Memory B cell (primary cell): ENCODE data around the gene PTPRN2.

Experiments used
- ATAC-seq: fragments of 150-1000 bp; cut with Tn5 transposase; 2 replicates; pipeline ENCODE4 v1.10.0; 2021; ENCODE audit warnings: low read depth, mild to moderate bottlenecking, moderate library complexity
- DNase-seq, 2 donors: peaks; one replicate each; pipeline ENCODE4 v3.0.0; 2022; ENCODE audit warnings: low spot score in 2 of 2
- H3K27ac Mint-ChIP-seq: one replicate; pipeline ENCODE4 v1.8.0; 2022; ENCODE audit warnings: mild to moderate bottlenecking, moderate library complexity, mixed read lengths
- H3K27me3 Mint-ChIP-seq: one replicate; pipeline ENCODE4 v1.8.0; 2022; ENCODE audit warnings: mixed read lengths
- H3K36me3 Mint-ChIP-seq: one replicate; pipeline ENCODE4 v1.8.0; 2022; ENCODE audit warnings: mild to moderate bottlenecking, mixed read lengths
- H3K4me1 Mint-ChIP-seq: one replicate; pipeline ENCODE4 v1.8.0; 2022; ENCODE audit warnings: mixed read lengths
- H3K4me3 Mint-ChIP-seq: one replicate; pipeline ENCODE4 v1.8.0; 2022; ENCODE audit warnings: mild to moderate bottlenecking, moderate library complexity, mixed read lengths
- H3K9me3 Mint-ChIP-seq: one replicate; pipeline ENCODE4 v1.8.0; 2022; ENCODE audit warnings: mixed read lengths

PTPRN2 gene

DNA sequence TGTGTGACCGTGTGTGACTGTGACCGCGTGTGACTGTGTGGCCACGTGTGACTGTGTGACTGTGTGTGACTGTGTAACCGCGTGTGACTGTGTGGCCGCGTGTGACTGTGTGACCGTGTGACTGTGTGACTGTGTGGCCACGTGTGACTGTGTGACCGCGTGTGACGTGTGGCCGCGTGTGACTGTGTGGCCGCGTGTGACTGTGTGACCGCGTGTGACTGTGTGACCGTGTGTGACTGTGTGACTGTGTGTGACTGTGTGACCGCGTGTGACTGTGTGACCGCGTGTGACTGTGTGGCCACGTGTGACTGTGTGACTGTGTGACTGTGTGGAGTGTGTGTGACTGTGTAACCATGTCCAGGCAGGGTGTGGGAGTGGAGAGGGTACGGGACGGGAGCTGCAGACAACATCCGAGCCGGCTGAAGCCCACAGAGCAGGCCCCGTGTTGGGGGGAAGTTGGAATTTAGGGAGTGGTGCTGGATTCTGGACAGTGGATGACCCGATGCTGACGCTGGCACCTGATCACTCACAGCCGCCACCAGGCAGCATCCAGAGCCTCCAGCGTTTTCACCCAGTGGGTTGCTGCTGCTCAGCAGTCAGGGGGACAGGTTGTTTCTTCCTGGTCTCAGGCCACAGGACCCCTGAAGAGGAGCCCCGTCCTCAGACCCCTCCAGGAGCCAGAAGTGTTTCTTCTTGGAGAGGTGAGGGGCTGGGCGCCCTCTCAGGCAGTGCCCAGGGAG, 747.3 kb downstream of the PTPRN2 start:
- ATAC-seq (no peak), DNase-seq (no peak)
- H3K9me3 Mint-ChIP-seq, result peaks cover 2% of the 10 kb centered on the region
- no peaks in the 10 kb centered on the region for H3K4me1 Mint-ChIP-seq
- no peak overlapping the region for H3K27ac Mint-ChIP-seq
- no peak overlapping the region for H3K4me3 Mint-ChIP-seq
- H3K27me3 Mint-ChIP-seq, result no peaks in the 10 kb centered on the region
- H3K36me3 Mint-ChIP-seq, result no peaks in the 10 kb centered on the region

DNA sequence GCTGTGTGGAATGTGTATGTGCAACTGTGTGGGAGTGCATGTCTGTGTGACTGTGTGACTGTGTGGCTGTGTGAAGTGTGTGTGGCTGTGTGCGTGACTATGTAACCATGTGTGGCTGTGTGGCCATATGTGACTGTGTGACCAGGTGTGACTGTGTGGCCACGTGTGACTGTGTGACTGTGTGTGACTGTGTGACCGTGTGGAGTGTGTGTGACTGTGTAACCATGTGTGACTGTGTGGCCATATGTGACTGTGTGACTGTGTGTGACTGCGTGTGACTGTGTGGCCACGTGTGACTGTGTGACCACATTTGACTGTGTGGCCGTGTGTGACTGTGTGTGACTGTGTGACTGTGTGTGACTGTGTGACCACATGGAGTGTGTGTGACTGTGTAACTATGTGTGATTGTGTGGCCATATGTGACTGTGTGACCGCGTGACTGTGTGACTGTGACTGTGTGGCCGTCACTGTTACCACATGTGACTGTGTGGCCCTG, 747.9 kb downstream of the PTPRN2 start:
- Mint-ChIP-seq H3K27ac (no peak overlapping the region), H3K4me1 (no peaks in the 10 kb centered on the region), H3K27me3 (no peaks in the 10 kb centered on the region), H3K36me3 (no peaks in the 10 kb centered on the region), H3K4me3 (no peak overlapping the region), H3K9me3 (peaks cover 5% of the 10 kb centered on the region)
- DNase-seq (no peak), ATAC-seq (no peak)

DNA sequence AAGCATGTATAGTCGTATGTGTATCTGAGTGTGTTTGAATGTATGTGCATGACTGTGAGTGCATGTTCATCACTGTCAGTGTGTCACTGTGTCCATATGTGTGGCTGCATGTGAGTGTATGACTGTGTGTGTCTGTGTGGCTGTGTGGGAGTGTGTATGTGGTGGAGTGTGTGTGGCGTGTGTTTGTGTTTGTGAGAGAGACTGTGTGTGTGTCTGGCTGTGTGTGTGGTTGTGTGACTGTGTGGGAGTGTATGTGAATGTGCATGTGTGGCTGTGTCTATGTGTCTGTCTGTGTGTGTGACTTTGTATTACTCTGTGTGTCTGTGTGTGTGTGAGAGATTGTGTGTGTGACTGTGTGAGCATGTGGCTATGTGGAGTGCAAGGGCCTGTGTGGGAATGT, 748.4 kb downstream of the PTPRN2 start:
- H3K9me3 Mint-ChIP-seq, result peaks cover 5% of the 10 kb centered on the region
- no peak for ATAC-seq
- H3K4me3 Mint-ChIP-seq, result no peak overlapping the region
- no peaks in the 10 kb centered on the region for H3K4me1 Mint-ChIP-seq
- H3K27me3 Mint-ChIP-seq, result no peaks in the 10 kb centered on the region
- no peaks in the 10 kb centered on the region for H3K36me3 Mint-ChIP-seq
- DNase-seq, result no peak
- no peak overlapping the region for H3K27ac Mint-ChIP-seq

DNA sequence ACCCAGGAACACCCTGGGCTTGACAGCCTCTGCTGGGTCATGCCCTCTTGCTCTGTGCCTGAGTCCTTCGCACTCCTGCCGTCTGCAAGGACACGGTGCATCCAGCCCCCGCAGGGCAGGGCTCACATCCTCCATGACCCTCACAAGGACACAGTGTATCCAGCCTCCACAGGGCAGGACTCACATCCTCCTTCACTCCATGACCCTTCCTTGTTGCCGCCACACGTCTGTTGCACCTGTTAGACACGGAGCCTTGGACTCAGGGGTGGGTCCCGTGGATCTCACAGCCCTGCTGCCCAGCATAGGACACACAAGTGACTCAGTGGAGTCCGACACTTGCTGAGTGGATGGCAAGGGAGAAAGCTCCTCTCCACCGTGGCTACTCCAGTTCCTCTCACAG, 750.1 kb downstream of the PTPRN2 start:
- no peak overlapping the region for H3K4me3 Mint-ChIP-seq
- H3K36me3 Mint-ChIP-seq, result no peaks in the 10 kb centered on the region
- H3K4me1 Mint-ChIP-seq, result no peaks in the 10 kb centered on the region
- H3K27me3 Mint-ChIP-seq, result no peaks in the 10 kb centered on the region
- H3K27ac Mint-ChIP-seq, result no peak overlapping the region
- DNase-seq (no peak), ATAC-seq (no peak)
- peaks cover 5% of the 10 kb centered on the region for H3K9me3 Mint-ChIP-seq

DNA sequence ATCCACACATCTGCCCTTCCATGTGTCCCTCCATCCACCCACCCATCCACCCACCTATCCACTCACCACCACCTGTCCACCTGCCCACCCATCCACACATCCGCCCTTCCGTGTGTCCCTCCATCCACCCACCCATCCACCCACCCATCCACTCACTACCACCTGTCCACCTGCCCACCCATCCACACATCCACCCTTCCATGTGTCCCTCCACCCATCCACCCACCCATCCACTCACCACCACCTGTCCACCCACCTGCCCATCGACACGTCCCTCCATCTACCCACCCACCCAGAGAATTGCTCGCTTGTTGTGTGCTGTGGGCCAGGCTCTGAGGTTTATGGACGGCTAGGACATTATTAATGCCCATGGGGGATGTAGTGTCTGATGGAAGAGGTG, 750.6 kb downstream of the PTPRN2 start:
- H3K27ac Mint-ChIP-seq, result no peak overlapping the region
- no peaks in the 10 kb centered on the region for H3K36me3 Mint-ChIP-seq
- no peaks in the 10 kb centered on the region for H3K4me1 Mint-ChIP-seq
- no peak overlapping the region for H3K4me3 Mint-ChIP-seq
- peaks cover 7% of the 10 kb centered on the region for H3K9me3 Mint-ChIP-seq
- ATAC-seq (no peak), DNase-seq (no peak)
- H3K27me3 Mint-ChIP-seq, result no peaks in the 10 kb centered on the region

DNA sequence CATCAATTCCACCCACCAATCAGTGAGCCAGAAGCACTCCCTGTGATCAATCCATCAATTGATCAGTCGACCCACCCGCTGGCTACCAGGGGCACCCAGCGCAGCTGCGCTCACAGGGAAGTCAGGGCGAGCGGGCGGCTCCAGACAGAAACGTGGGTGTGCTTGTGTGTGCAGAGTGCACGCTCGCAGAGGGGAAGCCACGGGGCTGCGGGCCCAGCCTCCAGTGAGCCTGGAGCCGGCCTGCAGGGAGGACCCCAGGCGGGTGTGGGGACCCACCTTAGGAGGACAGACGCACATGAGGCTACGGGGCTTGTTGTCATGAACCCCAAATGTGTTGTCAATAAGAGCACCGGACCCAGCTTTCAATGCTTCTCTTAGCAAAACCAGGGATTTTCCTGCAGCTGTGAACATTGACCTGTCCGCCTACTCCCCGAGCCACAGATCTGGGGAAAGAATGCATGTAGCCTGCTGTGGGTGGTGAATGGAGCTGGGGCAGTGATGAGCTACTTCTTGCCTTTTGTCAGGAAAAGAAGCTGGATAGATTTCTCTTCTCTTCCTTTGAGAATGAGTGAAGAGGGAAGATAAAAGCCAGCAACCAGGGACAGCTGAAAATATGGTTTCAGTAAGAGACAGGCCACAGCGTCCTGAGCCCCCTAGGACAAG, 753.0 kb downstream of the PTPRN2 start:
- no peaks in the 10 kb centered on the region for H3K36me3 Mint-ChIP-seq
- DNase-seq, result no peak
- no peak for ATAC-seq
- H3K27ac Mint-ChIP-seq, result no peak overlapping the region
- H3K9me3 Mint-ChIP-seq, result peaks cover 7% of the 10 kb centered on the region
- H3K4me1 Mint-ChIP-seq, result no peaks in the 10 kb centered on the region
- no peak overlapping the region for H3K4me3 Mint-ChIP-seq
- H3K27me3 Mint-ChIP-seq, result no peaks in the 10 kb centered on the region

DNA sequence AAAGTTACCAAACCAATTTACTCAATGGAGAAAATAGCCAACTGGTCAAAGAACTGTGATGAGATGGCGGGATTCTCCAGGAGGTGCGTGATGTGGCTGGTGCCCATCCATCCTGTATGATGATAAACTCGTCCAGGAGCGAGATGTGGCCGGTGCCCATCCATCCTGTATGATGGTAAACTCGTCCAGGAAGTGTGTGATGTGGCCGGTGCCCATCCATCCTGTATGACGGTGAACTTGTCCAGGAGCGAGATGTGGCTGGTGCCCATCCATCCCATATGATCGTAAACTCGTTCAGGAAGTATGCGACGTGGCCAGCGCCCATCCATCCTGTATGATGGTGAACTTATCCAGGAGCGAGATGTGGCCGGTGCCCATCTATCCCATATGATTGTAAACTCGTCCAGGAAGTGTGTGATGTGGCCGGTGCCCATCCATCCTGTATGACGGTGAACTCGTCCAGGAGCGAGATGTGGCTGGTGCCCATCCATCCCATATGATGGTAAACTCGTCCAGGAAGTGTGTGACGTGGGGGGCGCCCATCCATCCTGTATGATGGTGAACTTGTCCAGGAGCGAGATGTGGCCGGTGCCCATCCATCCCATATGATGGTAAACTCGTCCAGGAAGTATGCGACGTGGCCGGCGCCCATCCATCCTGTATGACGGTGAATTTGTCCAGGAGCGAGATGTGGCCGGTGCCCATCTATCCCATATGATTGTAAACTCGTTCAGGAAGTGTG, 754.6 kb downstream of the PTPRN2 start:
- DNase-seq (no peak), ATAC-seq (no peak)
- H3K27me3 Mint-ChIP-seq, result no peaks in the 10 kb centered on the region
- H3K4me1 Mint-ChIP-seq, result no peaks in the 10 kb centered on the region
- H3K4me3 Mint-ChIP-seq, result no peak overlapping the region
- peaks cover 7% of the 10 kb centered on the region for H3K9me3 Mint-ChIP-seq
- no peaks in the 10 kb centered on the region for H3K36me3 Mint-ChIP-seq
- no peak overlapping the region for H3K27ac Mint-ChIP-seq

DNA sequence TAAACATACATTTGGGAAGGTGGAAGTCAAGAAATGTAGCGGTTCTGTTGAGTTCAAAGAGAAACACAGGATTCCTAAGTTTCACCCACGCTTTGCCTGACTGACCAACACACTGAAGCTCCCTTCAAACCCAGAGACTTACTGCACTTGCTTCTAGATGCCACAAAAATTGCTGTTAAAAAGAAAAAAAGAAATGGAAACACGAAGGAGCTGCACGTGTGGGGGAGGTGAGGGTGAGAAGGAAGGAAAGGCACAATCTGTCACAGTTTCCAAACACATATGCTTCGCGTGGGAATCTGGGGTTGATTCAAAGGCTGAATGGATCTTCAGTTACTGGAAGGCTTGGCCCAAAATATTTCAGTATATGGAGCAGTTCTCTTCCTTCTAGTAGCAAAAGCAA, 755.2 kb downstream of the PTPRN2 start:
- DNase-seq (no peak), ATAC-seq (no peak)
- H3K4me1 Mint-ChIP-seq, result no peaks in the 10 kb centered on the region
- H3K4me3 Mint-ChIP-seq, result no peak overlapping the region
- H3K27me3 Mint-ChIP-seq, result no peaks in the 10 kb centered on the region
- H3K36me3 Mint-ChIP-seq, result no peaks in the 10 kb centered on the region
- no peak overlapping the region for H3K27ac Mint-ChIP-seq
- peaks cover 7% of the 10 kb centered on the region for H3K9me3 Mint-ChIP-seq

DNA sequence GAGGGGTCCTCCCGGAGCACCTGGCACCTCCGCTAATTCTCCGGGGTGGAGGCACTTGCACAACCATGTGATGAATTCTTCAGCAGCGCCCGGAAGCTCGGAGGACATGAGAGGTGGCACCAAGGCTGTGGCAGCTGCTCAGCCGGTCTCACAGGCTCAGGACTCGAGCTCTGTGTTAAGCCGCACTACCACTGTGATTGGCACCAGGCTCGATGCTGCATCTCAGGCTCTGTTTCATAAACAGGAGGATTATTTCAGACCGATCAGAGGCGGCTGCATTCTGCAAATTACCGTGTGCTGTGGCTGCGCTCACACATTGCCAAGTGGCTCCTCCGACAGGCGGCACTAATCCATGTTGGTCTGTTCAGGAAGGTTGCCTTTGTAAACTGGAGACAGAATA, 755.6 kb downstream of the PTPRN2 start:
- ATAC-seq (no peak), DNase-seq (no peak)
- Mint-ChIP-seq H3K27ac (no peak overlapping the region), H3K4me3 (no peak overlapping the region), H3K27me3 (no peaks in the 10 kb centered on the region), H3K36me3 (no peaks in the 10 kb centered on the region), H3K4me1 (no peaks in the 10 kb centered on the region), H3K9me3 (peaks cover 7% of the 10 kb centered on the region)

DNA sequence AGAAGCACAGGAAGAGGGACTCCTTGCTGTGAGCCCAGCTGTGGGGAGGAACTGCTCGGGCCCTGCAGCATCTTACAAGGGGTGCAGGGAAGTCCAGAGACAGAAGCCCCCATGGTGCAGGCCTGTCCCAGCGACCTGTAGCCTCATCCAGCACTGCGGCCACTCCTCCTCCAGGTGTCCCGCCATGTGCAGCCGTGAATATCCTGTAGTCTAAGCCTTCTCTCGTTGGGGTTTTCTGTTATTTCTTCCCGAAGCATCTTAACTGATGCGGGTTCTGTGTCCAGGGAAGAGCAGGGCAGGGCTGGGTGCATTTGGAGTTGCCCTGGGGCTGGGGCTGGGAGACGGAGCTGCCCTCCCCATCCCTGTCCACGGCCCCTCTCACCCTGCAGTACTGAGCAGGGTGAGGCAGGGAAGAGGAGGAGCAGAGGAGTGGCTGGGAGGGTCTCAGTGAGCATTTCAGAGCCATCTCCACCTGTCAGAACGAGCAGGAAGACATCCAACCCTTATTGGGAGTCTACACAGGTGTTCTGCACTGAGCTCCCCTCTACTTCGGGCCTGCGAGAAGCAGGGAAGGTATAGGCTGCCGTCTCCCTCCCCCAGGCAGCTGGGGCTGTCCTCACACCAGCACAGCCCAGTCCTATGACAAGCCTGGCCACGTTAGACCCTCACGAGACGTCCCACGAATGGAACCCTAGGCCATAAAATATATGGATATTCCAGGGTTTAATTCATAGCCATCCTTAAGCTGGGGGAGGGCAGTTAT, 756.3 kb downstream of the PTPRN2 start:
- Mint-ChIP-seq H3K4me1 (no peaks in the 10 kb centered on the region), H3K27me3 (no peaks in the 10 kb centered on the region), H3K4me3 (no peak overlapping the region), H3K36me3 (no peaks in the 10 kb centered on the region), H3K9me3 (peaks cover 7% of the 10 kb centered on the region), H3K27ac (no peak overlapping the region)
- ATAC-seq, result no peak
- DNase-seq, result no peak

DNA sequence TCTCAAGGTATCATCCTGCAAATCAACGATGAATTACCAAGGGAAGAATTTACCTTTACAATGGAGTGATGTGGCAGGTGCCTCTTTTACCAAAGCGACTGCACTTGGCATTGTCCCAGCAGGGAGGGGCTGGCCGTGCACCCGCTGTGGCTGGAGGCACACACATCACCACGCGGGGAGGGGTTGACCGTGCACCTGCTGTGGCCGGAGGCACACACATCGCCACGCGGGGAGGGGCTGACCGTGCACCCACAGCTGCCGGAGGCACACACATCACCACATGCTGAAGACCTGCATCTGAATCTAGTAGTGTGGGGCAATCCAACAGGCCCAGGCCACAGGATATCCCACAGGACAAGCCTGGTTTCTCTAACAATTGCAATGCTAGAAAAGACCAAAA, 757.3 kb downstream of the PTPRN2 start:
- DNase-seq (no peak), ATAC-seq (no peak)
- Mint-ChIP-seq H3K4me1 (no peaks in the 10 kb centered on the region), H3K4me3 (no peak overlapping the region), H3K27ac (no peak overlapping the region), H3K27me3 (no peaks in the 10 kb centered on the region), H3K9me3 (peaks cover 5% of the 10 kb centered on the region), H3K36me3 (no peaks in the 10 kb centered on the region)

DNA sequence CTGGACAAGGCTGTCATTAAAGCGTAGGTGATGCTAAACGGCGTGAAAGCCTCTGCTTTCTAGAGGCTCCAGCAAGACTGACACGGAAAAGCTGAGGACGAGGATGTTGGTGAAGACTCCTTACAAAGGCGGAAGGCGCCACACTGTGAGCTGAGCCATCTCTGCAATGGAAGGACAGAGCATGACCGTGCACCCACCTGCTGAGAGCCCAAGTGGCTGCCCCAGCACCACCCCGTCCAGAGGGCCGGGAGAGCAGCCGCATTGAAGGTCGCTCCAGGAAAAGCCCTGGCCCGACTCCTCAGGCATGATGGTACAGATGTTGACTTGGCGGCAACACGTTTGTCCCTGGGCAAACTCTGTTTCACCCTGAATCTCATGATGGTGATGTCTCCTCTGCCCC, 758.1 kb downstream of the PTPRN2 start:
- Mint-ChIP-seq H3K27me3 (no peaks in the 10 kb centered on the region), H3K4me3 (no peak overlapping the region), H3K27ac (no peak overlapping the region), H3K9me3 (peaks cover 1% of the 10 kb centered on the region), H3K36me3 (no peaks in the 10 kb centered on the region), H3K4me1 (no peaks in the 10 kb centered on the region)
- ATAC-seq (no peak), DNase-seq (no peak)

DNA sequence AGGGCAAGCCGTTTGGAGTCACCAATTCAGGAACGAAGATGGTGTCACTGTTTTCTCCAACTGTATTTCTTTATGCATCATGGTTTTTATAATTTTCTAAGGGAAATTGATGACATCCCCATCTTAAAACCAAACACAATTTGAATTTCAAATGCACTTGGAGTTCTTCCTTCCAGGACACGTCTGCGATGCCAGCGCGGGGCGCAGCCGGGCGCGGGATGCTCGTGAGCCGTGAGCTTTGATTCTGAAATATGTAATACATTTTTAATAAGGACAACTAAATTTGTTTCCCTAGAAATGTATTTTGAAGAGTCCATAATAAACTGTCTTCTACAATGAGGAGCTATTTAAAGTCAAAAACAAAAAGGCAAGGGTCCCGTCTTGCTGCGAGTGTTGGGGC, 758.7 kb downstream of the PTPRN2 start:
- no peaks in the 10 kb centered on the region for H3K27me3 Mint-ChIP-seq
- DNase-seq (no peak), ATAC-seq (no peak)
- no peak overlapping the region for H3K4me3 Mint-ChIP-seq
- peaks cover 1% of the 10 kb centered on the region for H3K9me3 Mint-ChIP-seq
- H3K27ac Mint-ChIP-seq, result no peak overlapping the region
- H3K36me3 Mint-ChIP-seq, result no peaks in the 10 kb centered on the region
- H3K4me1 Mint-ChIP-seq, result no peaks in the 10 kb centered on the region

DNA sequence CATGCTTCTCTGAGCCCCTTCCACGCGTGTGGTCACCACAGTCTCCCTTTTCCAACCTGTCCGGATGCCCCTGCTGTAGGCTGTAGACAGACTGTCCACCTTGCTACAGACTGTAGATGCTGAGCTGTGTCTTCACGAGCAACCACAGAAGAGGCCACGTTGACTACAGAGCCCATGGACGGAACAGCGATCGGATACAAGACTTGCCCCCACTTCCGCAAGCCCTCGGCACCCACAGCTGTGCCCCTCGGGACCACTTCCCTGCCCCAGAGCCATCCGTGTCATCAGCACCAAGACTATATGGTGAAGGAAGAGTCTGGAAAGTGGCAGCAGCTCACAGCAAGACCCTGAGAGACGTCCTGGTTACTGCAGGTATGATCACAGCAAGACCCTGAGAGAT, 759.4 kb downstream of the PTPRN2 start:
- Mint-ChIP-seq H3K9me3 (peaks cover 1% of the 10 kb centered on the region), H3K36me3 (no peaks in the 10 kb centered on the region), H3K27ac (no peak overlapping the region)

More for the DNA sequence above, 759.4 kb downstream of the PTPRN2 start:
- Mint-ChIP-seq H3K4me3 (no peak overlapping the region), H3K4me1 (no peaks in the 10 kb centered on the region), H3K27me3 (no peaks in the 10 kb centered on the region)
- no peak for DNase-seq
- no peak for ATAC-seq
